COLO829 (cell line): ENCODE measurements around the gene OTOP3.
A peak's percentile ranks its signal among the peaks of the same experiment; 100 is the strongest.

Experiments
- DNase-seq: peaks from one replicate; pipeline ENCODE4 v3.0.0; 2012; ENCODE audit warnings: low spot score

Gene OTOP3

GRCh38 chr17:74917430-74917829, 18.3 kb upstream of the OTOP3 start:
- DNase-seq = no peak

- no peak for DNase-seq
Observed at GRCh38 chr17:74918906-74919305, 16.8 kb upstream of the OTOP3 start.

- no peak for DNase-seq
Observed at GRCh38 chr17:74919440-74920305, 16.0 kb upstream of the OTOP3 start.

GRCh38 chr17:74920306-74920620, 15.4 kb upstream of the OTOP3 start:
- DNase-seq = no peak

GRCh38 chr17:74920642-74921025, 15.1 kb upstream of the OTOP3 start:
- no peak for DNase-seq

- no peak for DNase-seq
Observed at GRCh38 chr17:74921026-74921681, 14.5 kb upstream of the OTOP3 start.

GRCh38 chr17:74921769-74922168, 13.9 kb upstream of the OTOP3 start:
- DNase-seq = no peak

- DNase-seq = no peak
Observed at GRCh38 chr17:74922172-74922571, 13.5 kb upstream of the OTOP3 start.

- DNase-seq = peak; percentile 35
Observed at GRCh38 chr17:74922694-74923537, 12.8 kb upstream of the OTOP3 start, which contains the start of gene USH1G. Gene USH1G (minus strand): TSS chr17:74923255. CDS start chr17:74923073, 182 bp downstream.

GRCh38 chr17:74923538-74924249, 12.0 kb upstream of the OTOP3 start:
- DNase-seq = peak; percentile 70

- DNase-seq = no peak
Observed at GRCh38 chr17:74924250-74924948, 11.3 kb upstream of the OTOP3 start, which contains the start of gene OTOP2. Gene OTOP2 (plus strand): TSS chr17:74924273. CDS start chr17:74924633, 360 bp downstream.

- DNase-seq = no peak
Observed at GRCh38 chr17:74925242-74925641, 10.5 kb upstream of the OTOP3 start.

- DNase-seq = no peak
Observed at GRCh38 chr17:74928786-74929185, 6.9 kb upstream of the OTOP3 start.

GRCh38 chr17:74930535-74931036, 5.1 kb upstream of the OTOP3 start:
- no peak for DNase-seq

GRCh38 chr17:74935048-74935447, 650 bp upstream of the OTOP3 start:
- no peak for DNase-seq

GRCh38 chr17:74936470-74936799, 737 bp downstream of the OTOP3 start:
- DNase-seq = no peak

GRCh38 chr17:74937064-74938051, 1.7 kb downstream of the OTOP3 start:
- no peak for DNase-seq

- DNase-seq = no peak
Observed at GRCh38 chr17:74938194-74938950, 2.7 kb downstream of the OTOP3 start.

GRCh38 chr17:74939534-74939933, 3.8 kb downstream of the OTOP3 start:
- DNase-seq = no peak
